HL-60 (cell line): Measurements from ENCODE around the gene CLDN34.

Source experiments
- DNase-seq, 2 experiments: peaks; one replicate each; pipeline ENCODE4 v3.0.0-alpha.2; 2010 to 2020; ENCODE audit warnings: low read depth in 1 of 2, low spot score in 1 of 2
- H3K27ac ChIP-seq: fragments of 250-450 bp; sonication (Bioruptor Pico); replicated peaks from 2 replicates; pipeline ENCODE4 v1.5.1; 2020; ENCODE audit warnings: mild to moderate bottlenecking, moderate library complexity
- H3K27me3 ChIP-seq: fragments of 250-450 bp; sonication (Bioruptor Pico); 2 replicates; pipeline ENCODE4 v1.5.1; 2021; ENCODE audit warnings: mild to moderate bottlenecking, moderate library complexity; ENCODE audit not compliant: insufficient read depth, poor library complexity, severe bottlenecking
- H3K4me3 ChIP-seq: replicated peaks from 2 replicates; pipeline ENCODE4 v1.5.1; 2011; ENCODE audit warnings: mild to moderate bottlenecking, control low read depth, low read length; ENCODE audit not compliant: insufficient read depth
- GABPA ChIP-seq: IDR thresholded peaks from 2 replicates; pipeline ENCODE4 v1.6.1; 2012; ENCODE audit warnings: low read depth
- POLR2AphosphoS5 ChIP-seq: IDR thresholded peaks from 2 replicates; pipeline ENCODE4 v1.6.1; 2012; ENCODE audit warnings: low read depth
- SPI1 ChIP-seq: IDR thresholded peaks from 2 replicates; pipeline ENCODE4 v1.6.1; 2012; ENCODE audit warnings: low read depth, mild to moderate bottlenecking, borderline replicate concordance
- TF ChIP-seq, protein P1 (sequence below): IDR thresholded peaks from one replicate; pipeline ENCODE4 v1.5.1; 2011; ENCODE audit warnings: low read length, control low read depth, inconsistent platforms; ENCODE audit not compliant: insufficient read depth
- TF ChIP-seq, protein P2 (sequence below): IDR thresholded peaks from 2 replicates; pipeline ENCODE4 v1.6.1; 2012; ENCODE audit warnings: low read depth; ENCODE audit not compliant: insufficient replicate concordance

CLDN34 gene

GRCh38 chrX:9983441-9983840, 16.3 kb downstream of the CLDN34 start:
- TF ChIP-seq, protein P1, sequence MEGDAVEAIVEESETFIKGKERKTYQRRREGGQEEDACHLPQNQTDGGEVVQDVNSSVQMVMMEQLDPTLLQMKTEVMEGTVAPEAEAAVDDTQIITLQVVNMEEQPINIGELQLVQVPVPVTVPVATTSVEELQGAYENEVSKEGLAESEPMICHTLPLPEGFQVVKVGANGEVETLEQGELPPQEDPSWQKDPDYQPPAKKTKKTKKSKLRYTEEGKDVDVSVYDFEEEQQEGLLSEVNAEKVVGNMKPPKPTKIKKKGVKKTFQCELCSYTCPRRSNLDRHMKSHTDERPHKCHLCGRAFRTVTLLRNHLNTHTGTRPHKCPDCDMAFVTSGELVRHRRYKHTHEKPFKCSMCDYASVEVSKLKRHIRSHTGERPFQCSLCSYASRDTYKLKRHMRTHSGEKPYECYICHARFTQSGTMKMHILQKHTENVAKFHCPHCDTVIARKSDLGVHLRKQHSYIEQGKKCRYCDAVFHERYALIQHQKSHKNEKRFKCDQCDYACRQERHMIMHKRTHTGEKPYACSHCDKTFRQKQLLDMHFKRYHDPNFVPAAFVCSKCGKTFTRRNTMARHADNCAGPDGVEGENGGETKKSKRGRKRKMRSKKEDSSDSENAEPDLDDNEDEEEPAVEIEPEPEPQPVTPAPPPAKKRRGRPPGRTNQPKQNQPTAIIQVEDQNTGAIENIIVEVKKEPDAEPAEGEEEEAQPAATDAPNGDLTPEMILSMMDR, result no peak
- TF ChIP-seq POLR2AphosphoS5 (no peak), GABPA (no peak), SPI1 (no peak)
- Histone ChIP-seq H3K4me3 (no peak overlapping the region), H3K27ac (no peak overlapping the region)

DNA sequence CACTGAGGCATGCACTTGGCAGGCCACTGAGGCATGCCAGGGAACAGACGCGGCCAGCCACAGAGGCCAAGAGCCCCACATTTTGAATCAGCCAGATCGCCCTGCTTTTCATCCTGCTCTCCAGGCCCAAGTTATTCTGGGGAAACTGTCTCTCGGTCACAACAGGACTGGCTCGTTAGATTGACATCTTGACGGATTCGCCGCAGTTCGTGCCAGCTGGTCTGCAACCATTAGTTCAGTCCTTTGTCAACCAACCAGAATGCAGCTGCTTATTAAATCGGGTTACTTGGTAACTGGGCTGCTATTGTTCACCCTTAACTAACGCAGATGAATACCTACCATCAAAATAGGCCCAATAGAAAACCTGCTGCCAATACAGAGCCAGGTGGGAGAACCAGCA, 16.7 kb downstream of the CLDN34 start:
- Histone ChIP-seq H3K4me3 (no peak overlapping the region), H3K27ac (no peak overlapping the region), H3K27me3 (no peaks in the 10 kb centered on the region)
- TF ChIP-seq, protein P1, result no peak
- TF ChIP-seq, protein P2, sequence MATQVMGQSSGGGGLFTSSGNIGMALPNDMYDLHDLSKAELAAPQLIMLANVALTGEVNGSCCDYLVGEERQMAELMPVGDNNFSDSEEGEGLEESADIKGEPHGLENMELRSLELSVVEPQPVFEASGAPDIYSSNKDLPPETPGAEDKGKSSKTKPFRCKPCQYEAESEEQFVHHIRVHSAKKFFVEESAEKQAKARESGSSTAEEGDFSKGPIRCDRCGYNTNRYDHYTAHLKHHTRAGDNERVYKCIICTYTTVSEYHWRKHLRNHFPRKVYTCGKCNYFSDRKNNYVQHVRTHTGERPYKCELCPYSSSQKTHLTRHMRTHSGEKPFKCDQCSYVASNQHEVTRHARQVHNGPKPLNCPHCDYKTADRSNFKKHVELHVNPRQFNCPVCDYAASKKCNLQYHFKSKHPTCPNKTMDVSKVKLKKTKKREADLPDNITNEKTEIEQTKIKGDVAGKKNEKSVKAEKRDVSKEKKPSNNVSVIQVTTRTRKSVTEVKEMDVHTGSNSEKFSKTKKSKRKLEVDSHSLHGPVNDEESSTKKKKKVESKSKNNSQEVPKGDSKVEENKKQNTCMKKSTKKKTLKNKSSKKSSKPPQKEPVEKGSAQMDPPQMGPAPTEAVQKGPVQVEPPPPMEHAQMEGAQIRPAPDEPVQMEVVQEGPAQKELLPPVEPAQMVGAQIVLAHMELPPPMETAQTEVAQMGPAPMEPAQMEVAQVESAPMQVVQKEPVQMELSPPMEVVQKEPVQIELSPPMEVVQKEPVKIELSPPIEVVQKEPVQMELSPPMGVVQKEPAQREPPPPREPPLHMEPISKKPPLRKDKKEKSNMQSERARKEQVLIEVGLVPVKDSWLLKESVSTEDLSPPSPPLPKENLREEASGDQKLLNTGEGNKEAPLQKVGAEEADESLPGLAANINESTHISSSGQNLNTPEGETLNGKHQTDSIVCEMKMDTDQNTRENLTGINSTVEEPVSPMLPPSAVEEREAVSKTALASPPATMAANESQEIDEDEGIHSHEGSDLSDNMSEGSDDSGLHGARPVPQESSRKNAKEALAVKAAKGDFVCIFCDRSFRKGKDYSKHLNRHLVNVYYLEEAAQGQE, result no peak
- TF ChIP-seq POLR2AphosphoS5 (no peak), SPI1 (no peak), GABPA (no peak)
- no peak for DNase-seq

More at GRCh38 chrX:9983441-9983840, 16.3 kb downstream of the CLDN34 start:
- H3K27me3 ChIP-seq, result no peaks in the 10 kb centered on the region
- DNase-seq, result no peak

- TF ChIP-seq GABPA (no peak), SPI1 (no peak), POLR2AphosphoS5 (no peak)
- TF ChIP-seq, protein P2, result no peak
- TF ChIP-seq, protein P1, result no peak
- no peak overlapping the region for H3K27ac ChIP-seq
- no peak overlapping the region for H3K4me3 ChIP-seq
- no peaks in the 10 kb centered on the region for H3K27me3 ChIP-seq
- no peak for DNase-seq
Observed at GRCh38 chrX:9988762-9989161, 21.6 kb downstream of the CLDN34 start.

DNA sequence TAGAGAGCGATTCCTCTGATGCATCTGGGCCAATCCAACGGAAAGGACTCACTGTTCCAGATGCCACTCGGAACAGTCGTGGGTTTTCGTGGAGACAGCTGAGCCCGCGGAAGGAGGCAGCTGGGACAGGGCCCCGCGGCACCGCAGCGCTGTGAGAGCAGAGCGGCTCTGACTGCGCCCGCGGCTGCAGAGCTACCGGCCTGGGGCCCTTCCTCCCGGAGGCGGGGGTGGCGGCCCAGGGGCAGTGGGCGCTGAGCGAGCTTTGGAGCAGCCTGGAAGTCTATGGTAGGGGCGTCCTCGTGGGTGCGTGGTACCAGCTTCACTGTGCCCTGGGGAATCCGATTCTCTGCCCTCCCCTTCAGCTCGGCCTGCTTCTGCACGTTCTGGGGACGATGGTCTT, 24.9 kb downstream of the CLDN34 start:
- no peak overlapping the region for H3K27ac ChIP-seq
- H3K4me3 ChIP-seq, result no peak overlapping the region
- DNase-seq, result no peak
- H3K27me3 ChIP-seq, result no peaks in the 10 kb centered on the region
- TF ChIP-seq SPI1 (no peak), GABPA (no peak), POLR2AphosphoS5 (no peak)
- TF ChIP-seq, protein P1, result no peak
- TF ChIP-seq, protein P2, result no peak
